SKM-1 treated with dmso at 0.1 percent for 144 hours (cell line): ENCODE data around the gene THBD.

ENCODE experiments used
- DNase-seq: peaks from one replicate; lab custom pipeline; 2025; ENCODE audit not compliant: unreplicated experiment; lab: John Stamatoyannopoulos, UW

THBD gene

DNA sequence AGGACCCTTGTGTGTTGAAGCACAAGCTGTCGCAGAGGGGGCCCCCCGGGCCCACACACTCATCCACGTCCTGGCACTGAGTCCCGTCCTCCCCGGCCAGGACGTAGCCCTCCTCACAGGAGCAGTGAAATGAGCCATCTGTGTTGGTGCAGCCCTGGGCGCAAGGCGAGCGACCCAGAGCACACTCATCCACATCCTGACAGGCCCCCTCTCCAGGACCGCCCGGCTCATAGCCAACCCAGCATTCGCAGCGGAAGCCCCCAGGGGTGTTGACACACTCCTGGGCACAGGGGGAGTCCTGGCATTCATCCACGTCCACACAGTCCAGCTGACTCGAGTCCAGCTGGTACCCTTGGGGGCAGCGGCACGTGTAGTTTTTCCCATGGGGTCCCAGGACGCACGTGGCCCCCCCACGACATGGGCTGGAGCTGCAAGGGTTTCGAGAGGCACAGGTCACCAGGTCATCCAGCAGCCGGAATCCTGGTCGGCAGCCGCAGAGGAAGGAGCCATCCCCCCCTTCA, 35.4 kb upstream of the THBD start:
- no peak for DNase-seq

DNA sequence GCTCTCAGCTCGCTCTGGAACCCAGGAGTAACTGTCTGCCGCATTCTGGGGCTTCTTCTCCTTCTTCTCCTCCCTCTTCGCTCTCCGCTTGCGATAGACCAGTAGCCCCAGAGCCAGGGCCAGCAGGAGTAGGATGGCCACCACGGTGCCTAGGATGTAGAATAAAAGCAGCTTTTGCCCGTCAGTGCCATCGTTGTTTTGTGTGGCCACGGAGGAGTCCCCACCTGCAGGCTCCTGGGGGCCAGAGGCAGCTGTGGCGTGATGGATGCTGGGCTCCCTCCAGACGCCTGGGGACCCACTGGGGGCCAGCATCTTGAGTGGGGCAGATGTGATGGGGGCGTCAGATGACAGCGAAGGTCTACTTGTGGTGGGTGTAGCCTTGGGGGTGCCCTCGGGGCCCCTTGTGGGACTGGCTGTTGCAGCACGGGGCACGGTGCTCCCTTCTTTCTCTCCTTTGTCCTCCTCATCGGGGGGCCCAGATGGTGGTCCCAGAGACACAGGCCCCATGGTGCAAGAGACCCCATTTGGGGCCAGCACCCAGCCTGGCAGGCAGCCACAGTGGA, 34.9 kb upstream of the THBD start:
- DNase-seq: no peak

DNA sequence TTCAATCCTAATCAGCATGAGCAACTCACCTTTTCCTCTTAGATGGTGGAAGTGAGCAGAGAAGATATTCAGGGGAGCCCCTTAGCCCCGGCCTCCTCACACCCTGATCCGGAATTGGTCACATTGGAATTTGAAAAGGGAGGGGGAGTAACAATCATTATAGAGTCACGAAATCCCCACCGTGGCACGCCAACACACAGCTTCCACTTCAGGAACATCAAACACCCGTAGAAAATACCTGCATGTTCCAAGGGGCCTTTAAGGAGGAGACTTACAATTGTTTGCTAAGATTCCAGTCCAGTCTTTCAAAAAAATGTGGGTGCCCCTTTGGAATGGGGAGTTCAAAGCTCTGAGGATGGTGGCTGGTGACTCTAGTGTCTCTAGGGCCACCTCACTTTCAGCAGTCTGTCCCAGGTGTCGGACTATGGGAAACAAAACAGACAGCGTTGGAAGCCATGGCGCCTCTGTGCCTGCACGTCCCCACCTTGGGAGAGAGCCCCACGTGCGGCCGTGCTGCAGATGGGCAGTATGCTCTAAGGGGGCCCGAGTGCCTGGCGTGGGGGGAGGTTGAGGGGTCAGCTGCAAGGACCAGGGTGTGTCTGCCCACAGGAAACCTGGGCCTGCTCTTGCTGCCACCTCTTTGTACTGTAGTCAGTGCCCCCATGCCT, 34.2 kb upstream of the THBD start:
- no peak for DNase-seq

DNA sequence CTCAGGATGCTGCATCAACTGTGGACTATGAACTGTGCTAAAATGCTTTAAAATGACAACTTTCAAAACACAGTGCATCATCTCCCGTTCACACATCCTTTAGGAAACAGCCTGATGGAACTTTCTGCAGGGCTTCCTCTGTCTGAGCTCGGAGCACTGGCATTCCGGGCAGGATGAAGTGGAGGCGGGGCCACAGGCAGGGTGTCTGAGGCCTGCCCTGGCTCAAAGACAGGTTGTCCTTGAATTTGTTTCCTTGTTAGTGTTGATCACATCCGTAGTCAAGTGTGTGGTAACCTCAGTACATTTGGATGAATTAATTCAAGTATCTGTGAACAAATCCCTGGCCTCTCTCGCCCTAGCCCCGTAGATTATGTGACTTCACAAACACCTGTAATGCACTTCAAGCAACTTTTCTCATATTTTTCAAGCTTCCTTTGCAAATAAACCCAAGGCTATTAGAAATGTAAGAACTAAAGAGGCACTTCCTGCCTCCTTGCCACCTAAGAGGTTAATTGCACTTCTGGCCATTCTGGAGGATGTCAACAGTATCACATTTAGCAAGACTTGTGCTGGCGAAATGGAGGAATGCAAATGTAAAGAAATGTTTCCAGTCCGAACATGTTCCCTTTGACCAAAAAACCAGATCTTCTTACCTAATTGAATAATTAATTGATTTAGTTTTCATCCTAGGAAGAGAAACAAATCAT, 33.5 kb upstream of the THBD start:
- DNase-seq: peak; percentile 20

DNA sequence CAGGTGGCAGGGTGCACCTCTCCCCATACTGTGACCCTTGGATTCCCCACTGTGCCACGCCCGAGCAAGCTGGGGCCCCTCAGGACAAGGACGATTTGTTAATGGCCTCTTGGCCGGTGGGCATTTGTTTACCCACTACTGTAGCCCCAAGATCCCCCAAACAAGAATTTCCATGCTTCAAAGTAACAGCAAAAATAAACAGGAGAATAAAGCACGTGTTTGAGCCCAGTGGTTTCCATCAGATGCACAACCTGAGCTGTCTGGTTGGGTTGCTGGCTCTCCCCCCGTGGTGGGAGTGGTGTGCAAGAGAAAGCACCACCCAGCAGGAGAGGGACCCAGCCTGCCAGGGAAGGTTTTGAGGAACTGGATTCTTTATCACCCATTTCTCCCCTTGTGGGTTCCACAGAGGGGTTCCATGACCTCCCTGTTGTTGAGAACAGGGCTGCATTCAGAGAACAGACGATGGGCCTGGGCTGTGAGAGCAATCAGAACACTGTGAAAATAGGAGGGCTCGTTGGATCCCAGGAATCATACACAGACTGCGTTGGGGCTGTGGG, 31.9 kb upstream of the THBD start:
- DNase-seq: no peak

DNA sequence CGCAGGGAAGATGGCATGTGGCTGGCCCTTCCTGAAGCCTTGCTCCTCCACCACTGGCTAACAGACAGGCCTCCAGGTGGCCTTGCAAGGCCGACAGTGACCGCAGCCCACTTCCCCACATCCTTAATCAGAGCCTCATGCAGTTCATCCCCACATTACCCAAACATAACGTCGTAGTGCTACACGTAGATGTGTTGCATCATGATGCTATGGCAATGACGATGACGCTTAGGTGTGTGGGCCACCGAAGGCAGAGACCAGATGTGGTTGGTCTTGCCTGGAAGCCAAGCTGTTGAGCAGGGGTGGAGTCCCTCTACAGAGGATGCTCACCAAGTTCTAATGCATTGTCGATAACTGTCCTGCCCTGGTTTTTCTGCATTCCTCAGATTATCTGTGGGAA, 31.0 kb upstream of the THBD start:
- no peak for DNase-seq

DNA sequence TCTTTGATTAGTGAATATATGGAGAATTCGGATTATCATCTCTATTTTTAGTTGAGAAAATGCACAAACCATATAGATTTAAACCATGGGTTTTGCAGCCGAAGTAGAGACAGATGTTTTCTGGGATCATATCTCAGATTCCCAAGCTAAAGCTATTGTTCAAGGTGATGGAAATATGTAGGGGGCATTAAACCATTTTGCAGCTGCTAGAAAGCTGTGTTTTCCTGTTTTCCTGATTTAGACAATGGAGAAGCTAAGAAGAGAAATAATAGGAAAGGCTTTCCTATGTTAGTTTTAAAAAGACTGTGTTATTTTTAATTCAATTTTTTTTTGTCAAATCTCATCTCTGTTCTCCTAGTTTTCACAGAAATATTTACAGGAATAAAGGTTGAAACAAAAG, 30.5 kb upstream of the THBD start:
- no peak for DNase-seq

DNA sequence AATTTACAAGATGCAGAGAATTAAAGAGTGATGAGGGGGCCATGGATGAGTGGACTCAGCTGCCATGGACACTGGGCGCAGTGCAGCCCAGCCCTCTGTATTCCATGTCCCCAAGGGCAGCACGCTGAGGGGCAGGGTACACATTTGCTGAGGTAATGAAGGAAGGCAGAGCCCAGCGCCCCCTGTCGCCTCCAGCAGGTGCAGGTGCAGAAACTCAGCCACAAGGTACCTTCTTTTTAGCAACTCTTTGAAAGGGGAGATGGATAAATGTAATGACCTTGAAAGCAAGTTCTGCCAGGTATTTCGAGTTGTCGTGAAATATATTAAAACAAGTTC, 29.5 kb upstream of the THBD start:
- no peak for DNase-seq

DNA sequence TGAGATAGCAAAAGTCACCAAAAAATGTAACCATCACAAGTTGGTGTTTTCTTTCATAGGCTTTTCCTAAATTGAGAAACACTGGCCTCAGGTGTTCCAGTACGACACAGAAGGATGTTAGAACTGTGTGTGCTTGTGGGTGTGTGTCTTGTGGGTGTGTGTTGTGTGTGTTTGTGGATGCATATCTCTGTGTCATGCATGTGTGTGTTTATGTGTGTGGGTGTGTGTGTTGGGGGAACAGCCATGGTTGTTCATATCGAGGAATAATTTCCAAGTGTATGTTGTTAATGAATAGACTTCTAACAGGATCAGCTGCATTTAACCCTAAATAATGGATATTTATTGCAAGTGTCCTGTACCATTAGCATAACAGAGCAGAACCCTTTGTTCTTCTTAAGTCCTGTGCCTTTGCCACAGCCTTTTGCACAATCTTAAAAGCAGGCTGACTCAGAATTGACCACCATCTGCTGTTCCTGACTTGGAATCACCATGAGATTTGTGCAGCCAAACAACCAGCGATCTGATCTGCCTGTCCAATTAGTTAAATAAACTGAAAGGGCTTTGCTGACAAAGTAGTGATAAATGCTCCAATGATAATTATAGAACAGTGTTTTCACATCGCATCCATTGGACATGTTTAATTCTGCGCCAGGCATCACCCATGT, 29.0 kb upstream of the THBD start:
- DNase-seq: no peak

DNA sequence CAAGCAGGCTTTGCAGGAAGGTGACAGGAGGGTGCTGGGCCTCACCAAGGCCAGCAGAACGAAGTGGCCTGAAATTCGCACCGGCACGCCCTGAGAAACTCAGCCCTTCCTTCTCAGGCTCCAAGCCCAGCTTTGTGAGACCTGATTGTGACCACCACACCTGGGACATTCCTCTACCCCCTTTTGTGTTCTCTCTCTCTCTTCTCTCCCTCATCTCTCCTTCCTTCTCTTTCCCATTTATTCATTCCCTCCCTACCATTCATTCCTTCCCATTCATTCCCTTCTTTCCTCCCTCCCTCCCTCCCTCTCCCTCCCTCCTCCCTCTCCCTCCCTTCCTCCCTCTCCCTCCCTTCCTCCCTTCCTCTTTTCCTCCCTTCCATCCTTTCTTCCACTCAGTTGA, 27.8 kb upstream of the THBD start:
- DNase-seq: no peak

DNA sequence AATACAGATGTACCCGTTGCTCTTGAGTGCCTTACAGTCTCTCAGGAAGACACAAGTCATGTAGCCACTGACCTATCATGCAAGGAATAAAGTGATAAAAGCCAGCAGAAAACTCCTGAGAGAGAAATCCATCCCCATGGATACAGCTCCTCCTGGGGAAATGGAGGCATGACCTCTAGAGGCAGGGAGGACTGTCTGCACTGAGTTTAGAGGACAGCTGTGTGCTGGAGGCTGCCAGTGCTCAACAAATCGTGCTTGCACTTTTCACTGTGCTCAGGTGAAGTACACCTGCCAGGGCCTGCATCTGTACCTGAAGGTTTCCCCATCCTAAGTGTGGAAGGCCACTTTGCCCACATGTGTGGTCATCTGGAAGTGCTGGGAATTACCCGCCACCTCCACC, 24.6 kb upstream of the THBD start:
- DNase-seq: no peak

DNA sequence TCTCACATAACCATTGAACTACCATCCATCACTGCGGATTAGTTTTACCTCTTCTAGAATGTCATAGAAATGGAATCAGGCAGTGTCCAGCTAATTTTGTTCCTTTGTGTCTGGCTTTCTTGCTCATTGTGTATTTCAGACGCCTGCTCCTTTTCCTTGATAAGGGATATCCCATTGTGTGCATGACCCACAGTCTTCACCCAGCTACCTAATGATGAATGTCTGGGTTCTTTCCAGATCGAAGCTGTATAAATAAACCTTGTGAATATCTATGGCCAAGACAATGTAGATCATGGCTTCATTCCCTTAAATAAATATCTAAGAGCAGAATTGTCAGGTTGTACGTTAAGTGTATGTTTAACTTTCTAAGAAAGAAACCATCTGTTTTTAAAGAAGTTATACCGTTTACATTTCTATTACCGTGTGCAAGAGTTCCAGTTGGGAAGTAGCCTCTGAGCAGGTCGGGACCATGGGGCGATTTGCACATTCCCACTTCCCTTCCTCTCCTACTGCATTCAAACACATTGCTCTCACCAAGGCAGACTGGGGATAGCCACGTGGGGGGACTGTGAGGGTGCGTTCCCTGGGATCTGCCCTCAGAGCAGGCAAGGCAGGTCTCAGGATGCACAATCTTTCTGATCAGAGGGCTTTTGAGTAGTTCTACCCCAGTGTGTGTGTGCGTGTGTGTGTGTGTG, 23.6 kb upstream of the THBD start:
- DNase-seq: no peak

DNA sequence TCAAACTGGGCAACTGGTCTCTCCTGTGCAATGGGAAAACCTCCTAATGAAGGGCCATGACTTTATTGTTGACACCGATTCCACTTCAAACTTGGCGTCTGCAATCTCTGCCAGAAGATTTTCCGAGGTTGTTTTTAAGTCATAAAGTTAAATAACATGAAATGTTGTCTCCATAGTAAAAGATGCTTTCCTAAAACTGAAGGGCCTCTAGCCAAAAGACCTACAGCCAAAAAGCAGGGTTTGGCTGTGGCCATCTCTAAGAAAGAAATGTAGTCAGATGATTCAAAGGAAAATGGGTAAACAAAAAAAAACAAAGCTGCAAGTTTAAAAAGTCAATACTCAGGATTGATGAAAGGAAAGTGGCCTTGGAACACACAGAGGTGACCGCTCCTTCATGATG, 22.5 kb upstream of the THBD start:
- no peak for DNase-seq

DNA sequence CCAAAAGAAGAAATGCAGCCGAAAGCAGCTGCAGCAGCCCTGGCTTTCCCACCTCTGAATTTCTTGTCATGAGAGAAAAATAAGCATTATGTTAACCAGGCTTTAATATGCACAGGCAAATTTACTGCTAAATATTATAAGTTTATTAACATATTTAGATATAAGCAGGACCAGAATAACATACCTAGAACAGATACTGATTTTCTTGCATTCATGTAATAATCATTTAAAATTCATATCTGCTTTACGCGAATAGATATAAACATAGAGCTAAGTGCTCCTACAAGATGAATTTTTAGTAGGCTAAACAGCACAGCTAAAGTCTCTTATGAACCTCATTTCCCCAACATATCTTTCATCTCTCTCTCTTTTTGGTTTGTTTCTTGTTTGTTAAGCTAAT, 21.9 kb upstream of the THBD start:
- DNase-seq: no peak

DNA sequence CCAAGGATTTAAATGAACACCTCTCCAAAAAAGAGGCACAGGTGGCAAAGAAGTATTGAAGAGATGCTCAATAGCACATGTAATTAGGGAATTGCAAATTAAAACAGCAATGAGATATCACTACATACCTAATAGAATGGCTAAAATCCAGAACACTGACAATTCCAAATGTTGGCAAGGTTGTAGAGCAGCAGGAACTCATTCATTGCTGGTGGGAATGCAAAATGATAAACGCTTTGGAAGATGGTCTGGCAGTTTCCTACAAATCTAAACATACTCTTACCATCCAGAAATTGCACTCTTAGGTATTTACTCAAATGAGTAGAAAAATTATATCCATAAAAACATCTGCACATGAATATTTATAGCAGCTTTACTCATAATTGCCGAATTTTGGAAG, 19.6 kb upstream of the THBD start:
- no peak for DNase-seq

DNA sequence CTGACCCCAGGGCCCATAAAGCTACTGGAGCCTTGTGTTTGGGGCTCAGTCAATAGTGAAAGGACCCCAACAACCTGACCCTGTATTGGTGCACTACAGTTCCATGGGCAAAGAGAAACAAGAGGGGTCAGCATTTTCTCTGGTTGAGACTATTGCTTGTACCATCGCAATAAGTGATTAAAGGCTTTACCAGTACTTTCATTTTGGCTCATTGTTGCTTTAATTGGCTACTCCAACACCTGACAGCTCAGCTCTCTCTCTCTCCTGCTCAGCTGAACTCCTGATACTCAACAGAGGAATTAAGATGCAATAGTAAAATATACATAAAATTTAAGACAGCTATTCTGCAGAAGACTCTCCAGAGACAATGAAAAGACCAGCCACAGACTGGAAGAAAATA, 18.8 kb upstream of the THBD start:
- no peak for DNase-seq

DNA sequence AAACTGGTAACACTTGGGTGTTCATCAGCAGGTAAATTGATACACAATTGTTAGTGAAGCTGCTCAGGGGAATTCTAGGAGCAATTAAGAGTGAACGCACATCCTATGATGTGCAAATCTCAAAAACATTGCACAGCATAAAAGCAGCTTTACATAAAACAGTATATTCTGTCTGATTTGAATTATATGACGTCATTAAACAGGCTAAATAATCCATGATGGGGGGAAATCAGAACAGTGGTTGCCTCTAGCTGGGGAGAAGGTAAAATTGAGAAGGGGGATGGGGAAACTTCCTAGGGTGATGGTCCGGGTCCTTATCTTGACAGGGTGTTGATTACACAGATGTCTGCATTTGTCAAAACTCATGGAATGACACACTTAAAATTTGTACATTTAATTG, 17.3 kb upstream of the THBD start:
- no peak for DNase-seq

DNA sequence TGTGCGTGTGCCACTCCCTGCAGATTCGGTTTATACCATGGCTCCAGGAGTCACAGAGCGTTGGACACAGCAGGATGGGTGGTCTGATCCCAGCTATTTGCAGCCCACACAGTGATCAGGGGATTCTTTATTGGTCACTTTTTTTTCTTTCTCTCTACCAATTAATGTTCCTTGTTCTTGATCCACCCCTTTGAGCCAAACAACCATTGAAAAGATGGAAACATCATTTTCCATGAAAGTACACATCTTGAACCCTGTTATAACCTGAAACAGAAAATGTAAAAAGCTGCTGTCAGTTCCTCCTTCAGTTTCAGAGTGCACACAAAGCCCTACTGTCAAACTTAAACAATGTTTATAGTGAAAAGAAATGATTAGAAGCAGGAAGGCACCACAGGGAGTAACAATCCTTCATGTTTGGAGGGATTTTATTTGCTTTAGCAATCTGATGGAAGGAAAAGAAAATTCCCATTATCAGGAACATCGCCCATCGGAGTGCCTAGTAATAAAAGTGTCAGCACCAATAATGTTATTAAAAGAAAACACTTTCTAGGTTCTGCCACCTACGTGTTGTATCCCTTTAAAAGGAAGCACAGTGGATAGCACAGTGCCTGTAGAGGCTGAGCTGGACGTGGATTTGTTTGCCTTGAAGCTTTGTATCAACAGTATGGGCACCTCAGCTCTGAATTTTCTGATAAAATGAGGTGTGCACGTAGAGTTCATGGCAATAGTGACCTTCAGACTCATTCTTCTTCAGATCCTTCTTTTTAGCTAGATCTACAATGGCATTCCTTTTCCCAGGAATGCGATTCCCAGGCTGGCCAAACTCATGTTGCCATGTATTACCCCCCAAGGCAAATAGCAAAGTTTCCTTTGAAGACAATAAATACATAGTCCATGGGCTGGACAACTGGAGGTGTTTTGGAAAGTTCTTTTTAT, 16.1 kb upstream of the THBD start:
- no peak for DNase-seq

DNA sequence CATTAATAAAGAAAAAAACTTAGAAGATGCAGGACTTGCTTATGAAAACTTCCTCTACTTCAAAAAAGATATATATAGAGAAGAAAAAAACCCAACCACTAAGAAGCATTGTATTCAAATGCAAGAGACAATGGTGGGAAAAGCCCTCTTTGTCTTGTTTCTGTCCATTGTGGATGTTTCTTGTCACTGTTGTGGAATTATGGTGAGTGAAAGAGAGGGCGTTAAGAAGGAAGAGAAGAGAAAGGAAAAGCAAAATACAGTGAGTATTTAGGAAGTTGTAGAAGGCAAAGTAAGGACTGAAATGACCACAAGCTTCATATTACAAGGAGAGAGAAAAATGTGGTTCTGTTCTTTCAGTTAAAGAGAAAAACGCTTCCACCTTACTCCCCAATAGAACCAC, 14.1 kb upstream of the THBD start:
- no peak for DNase-seq

DNA sequence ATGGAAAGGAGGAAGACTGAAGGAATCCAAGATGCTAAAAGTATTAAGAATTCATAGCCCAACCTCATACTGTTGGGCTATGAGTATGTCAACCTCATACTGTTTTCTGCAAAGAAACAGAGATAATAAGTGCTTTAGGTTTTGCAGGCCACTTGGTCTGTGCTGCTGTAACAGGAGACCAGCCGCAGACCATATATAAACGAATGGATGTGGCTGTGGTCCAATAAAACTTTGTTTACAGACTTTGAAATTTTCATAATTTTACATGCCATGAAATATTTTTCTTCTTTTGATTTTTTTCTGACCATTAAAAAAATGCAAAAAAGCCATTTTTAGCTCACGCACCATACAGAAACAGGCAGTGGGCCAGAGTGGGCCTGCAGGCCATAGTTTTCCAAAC, 13.7 kb upstream of the THBD start:
- no peak for DNase-seq
